ENCODE results near the gene GCNT2. TPM values are rescaled to one million over a fixed set of nuclear protein-coding genes. Genes with fewer than 3 reads are reported as not detected.
"Not testable (repeated sequence)": the region's sequence is repeated elsewhere in the genome, so short reads cannot be mapped to it uniquely, and the experiment has no call there.

The GCNT2 gene
- total RNA-seq, 2 donors from 2014 or later = 0.64 to 0.73 TPM

DNA sequence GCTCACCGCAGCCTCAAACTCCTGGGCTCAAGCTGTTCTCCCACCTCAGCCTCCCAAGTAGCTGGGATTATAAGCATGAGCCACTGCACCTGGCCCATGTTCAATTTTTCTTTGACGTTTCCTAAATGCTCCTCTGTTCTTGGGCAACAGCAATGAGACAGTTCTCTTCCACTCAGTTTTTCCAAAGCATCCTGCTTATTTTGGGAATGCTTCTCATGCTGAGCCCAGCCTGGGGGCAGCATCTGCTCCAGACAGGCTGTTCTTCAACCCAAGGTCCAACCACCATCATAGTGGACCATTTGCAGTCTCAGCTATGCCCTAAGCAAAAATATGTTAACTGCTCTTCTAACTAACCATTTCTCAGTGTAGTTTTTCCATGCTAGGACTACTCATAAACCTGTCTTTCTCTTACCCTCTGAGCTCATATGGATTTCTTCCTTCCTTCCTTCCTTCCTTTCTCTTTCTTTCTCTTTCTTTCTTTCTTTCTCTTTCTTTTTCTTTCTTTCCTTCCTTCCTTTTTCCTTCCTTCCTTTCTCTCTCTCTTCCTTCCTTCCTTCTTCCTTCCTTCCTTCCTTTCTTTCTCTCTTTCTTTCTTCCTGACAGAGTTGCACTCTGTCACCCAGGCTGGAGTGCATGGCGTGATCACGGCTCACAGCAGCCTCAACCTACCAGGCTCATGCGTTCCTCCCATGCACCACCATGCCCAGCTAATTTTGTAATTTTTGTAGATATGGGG is 48.4 kb downstream of the GCNT2 start:
- no peak for ATAC-seq (replicated peaks)
- Mint-ChIP-seq H3K4me1 (no peaks in the 10 kb centered on the region), H3K36me3 (ENCODE audit: low read depth) (no peaks in the 10 kb centered on the region), H3K4me3 (no peak overlapping the region), H3K27ac (no peak overlapping the region), H3K27me3 (no peaks in the 10 kb centered on the region), H3K9me3 (no peaks in the 10 kb centered on the region)

DNA sequence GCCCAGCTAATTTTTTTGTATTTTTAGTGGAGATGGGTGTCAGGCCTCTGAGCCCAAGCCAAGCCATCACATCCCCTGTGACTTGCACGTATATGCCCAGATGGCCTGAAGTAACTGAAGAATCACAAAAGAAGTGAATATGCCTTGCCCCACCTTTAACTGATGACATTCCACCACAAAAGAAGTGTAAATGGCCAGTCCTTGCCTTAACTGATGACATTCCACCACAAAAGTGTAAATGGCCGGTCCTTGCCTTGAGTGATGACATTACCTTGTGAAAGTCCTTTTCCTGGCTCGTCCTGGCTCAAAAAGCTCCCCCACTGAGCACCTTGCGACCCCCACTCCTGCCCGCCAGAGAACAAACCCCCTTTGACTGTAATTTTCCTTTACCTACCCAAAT is 54.4 kb downstream of the GCNT2 start:
- H3K9me3 Mint-ChIP-seq; ATAC-seq (replicated peaks); H3K27me3 Mint-ChIP-seq: not testable (repeated sequence)

GRCh38 chr6:10576226-10576625 is 55.1 kb downstream of the GCNT2 start:
- H3K9me3 Mint-ChIP-seq = no peaks in the 10 kb centered on the region
- H3K4me3 Mint-ChIP-seq = no peak overlapping the region
- H3K36me3 Mint-ChIP-seq (ENCODE audit: low read depth) = no peaks in the 10 kb centered on the region
- no peaks in the 10 kb centered on the region for H3K27me3 Mint-ChIP-seq
- peaks cover 5% of the 10 kb centered on the region for H3K4me1 Mint-ChIP-seq
- H3K27ac Mint-ChIP-seq = no peak overlapping the region
- ATAC-seq (replicated peaks) = no peak

More for the DNA sequence above, 54.4 kb downstream of the GCNT2 start:
- H3K27ac Mint-ChIP-seq; H3K4me3 Mint-ChIP-seq; H3K4me1 Mint-ChIP-seq; H3K36me3 Mint-ChIP-seq (ENCODE audit: low read depth): not testable (repeated sequence)

DNA sequence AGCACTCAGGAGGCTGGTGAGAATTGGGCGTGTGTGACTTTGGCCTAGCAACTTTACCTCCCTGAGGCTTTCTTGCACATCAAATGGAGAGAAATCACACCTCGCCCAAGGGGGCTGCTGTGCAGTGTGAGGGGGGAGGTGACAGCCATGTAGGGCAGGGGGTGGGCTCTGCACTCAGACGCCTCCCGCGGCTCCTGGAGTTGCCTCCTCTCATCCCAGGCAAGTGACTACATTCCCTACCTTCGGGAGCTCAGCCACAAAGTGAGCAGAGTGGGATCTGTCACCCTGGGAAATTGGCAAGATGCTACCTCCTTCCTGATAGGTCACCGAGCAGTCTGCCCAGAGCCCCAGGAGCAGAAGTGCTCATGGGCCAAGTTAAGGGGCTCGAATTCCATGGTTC is 56.0 kb downstream of the GCNT2 start:
- H3K4me3 Mint-ChIP-seq = no peak overlapping the region
- H3K9me3 Mint-ChIP-seq = no peaks in the 10 kb centered on the region
- peaks cover 5% of the 10 kb centered on the region for H3K4me1 Mint-ChIP-seq
- no peaks in the 10 kb centered on the region for H3K36me3 Mint-ChIP-seq (ENCODE audit: low read depth)
- no peak for ATAC-seq (replicated peaks)
- no peaks in the 10 kb centered on the region for H3K27me3 Mint-ChIP-seq
- no peak overlapping the region for H3K27ac Mint-ChIP-seq

GRCh38 chr6:10578723-10579122 is 57.6 kb downstream of the GCNT2 start:
- Mint-ChIP-seq H3K27me3 (no peaks in the 10 kb centered on the region), H3K4me3 (no peak overlapping the region)
- ATAC-seq (replicated peaks) = no peak

GRCh38 chr6:10579803-10580202 is 58.7 kb downstream of the GCNT2 start:
- Mint-ChIP-seq H3K27me3 (no peaks in the 10 kb centered on the region), H3K9me3 (no peaks in the 10 kb centered on the region), H3K4me1 (peaks cover 5% of the 10 kb centered on the region), H3K27ac (no peak overlapping the region), H3K36me3 (ENCODE audit: low read depth) (no peaks in the 10 kb centered on the region), H3K4me3 (no peak overlapping the region)
- ATAC-seq (replicated peaks) = no peak

More at GRCh38 chr6:10578723-10579122, 57.6 kb downstream of the GCNT2 start:
- H3K27ac Mint-ChIP-seq = no peak overlapping the region
- H3K36me3 Mint-ChIP-seq (ENCODE audit: low read depth) = no peaks in the 10 kb centered on the region
- peaks cover 5% of the 10 kb centered on the region for H3K4me1 Mint-ChIP-seq
- no peaks in the 10 kb centered on the region for H3K9me3 Mint-ChIP-seq

DNA sequence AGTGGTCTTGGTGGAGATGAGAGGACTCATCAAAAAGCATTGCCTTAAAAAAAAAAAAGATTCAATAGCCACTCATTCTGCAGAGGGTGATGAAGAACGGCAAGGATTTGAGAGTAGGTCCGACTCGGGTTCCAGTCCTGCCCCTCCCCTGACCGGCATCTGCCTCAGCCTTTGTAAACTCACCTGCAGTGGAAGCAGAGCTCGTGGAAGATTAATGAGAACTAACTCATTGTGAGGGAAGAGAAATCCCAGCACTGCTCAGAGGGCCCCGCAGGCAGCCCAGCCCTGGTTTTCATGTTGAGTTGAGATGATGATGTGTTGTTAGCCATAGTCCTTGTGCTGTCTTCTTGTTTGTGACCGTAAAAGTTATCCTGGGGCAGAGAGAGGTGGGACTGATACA is 59.4 kb downstream of the GCNT2 start:
- Mint-ChIP-seq H3K27me3 (no peaks in the 10 kb centered on the region), H3K27ac (no peak overlapping the region)

DNA sequence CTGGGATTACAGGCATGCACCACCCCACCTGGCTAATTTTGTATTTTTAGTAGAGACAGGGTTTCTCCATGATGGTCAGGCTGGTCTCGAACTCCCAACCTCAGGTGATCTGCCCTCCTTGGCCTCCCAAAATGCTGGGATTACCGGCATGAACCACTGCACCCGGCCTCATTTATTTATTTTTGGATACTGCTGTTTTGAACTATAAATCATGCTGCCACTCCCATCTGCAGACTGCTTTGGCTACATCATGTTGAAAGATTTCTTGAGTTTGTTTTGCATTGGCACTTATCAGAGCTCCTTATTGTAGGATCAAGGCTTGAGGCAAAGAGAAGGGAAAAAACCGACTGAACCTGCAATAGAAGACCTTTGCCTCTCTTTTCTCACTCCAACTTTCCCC is 60.3 kb downstream of the GCNT2 start:
- not testable (repeated sequence) for H3K27me3 Mint-ChIP-seq; H3K4me1 Mint-ChIP-seq; H3K9me3 Mint-ChIP-seq; H3K27ac Mint-ChIP-seq; H3K4me3 Mint-ChIP-seq; H3K36me3 Mint-ChIP-seq (ENCODE audit: low read depth); ATAC-seq (replicated peaks)

More for the DNA sequence above, 59.4 kb downstream of the GCNT2 start:
- no peaks in the 10 kb centered on the region for H3K9me3 Mint-ChIP-seq
- no peak overlapping the region for H3K4me3 Mint-ChIP-seq
- ATAC-seq (replicated peaks) = no peak
- peaks cover 5% of the 10 kb centered on the region for H3K4me1 Mint-ChIP-seq
- H3K36me3 Mint-ChIP-seq (ENCODE audit: low read depth) = no peaks in the 10 kb centered on the region

GRCh38 chr6:10582774-10583508 is 61.8 kb downstream of the GCNT2 start:
- H3K27me3 Mint-ChIP-seq = no peaks in the 10 kb centered on the region
- no peak overlapping the region for H3K27ac Mint-ChIP-seq
- no peaks in the 10 kb centered on the region for H3K36me3 Mint-ChIP-seq (ENCODE audit: low read depth)
- no peaks in the 10 kb centered on the region for H3K9me3 Mint-ChIP-seq
- no peak for ATAC-seq (replicated peaks)
- H3K4me3 Mint-ChIP-seq = no peak overlapping the region
- no peaks in the 10 kb centered on the region for H3K4me1 Mint-ChIP-seq

DNA sequence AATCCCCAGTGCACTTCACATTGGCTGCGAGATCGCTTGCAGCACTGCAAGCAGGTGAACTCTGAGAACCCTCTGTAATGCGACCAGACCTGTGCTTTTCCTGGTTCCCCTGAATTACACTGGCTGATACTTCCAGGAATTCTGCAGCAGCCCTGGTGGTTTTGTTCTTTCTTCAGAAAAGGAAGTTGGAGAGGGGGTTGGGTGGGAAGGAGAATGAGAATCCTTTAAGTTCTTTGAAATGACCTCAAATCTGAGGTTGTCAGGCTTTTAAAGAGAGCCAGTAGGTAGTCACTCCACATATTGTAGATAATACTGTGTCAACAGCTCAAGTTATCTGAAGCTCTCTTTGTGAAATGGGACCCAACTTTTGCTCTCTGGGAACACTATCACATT is 62.4 kb downstream of the GCNT2 start:
- H3K27ac Mint-ChIP-seq = no peak overlapping the region
- ATAC-seq (replicated peaks) = no peak
- no peaks in the 10 kb centered on the region for H3K36me3 Mint-ChIP-seq (ENCODE audit: low read depth)
- H3K9me3 Mint-ChIP-seq = no peaks in the 10 kb centered on the region
- H3K27me3 Mint-ChIP-seq = no peaks in the 10 kb centered on the region
- H3K4me3 Mint-ChIP-seq = no peak overlapping the region
- no peaks in the 10 kb centered on the region for H3K4me1 Mint-ChIP-seq

GRCh38 chr6:10584607-10585006 is 63.5 kb downstream of the GCNT2 start:
- H3K4me3 Mint-ChIP-seq = no peak overlapping the region
- no peaks in the 10 kb centered on the region for H3K36me3 Mint-ChIP-seq (ENCODE audit: low read depth)
- H3K4me1 Mint-ChIP-seq = no peaks in the 10 kb centered on the region
- H3K27me3 Mint-ChIP-seq = no peaks in the 10 kb centered on the region
- no peak overlapping the region for H3K27ac Mint-ChIP-seq
- ATAC-seq (replicated peaks) = no peak
- H3K9me3 Mint-ChIP-seq = no peaks in the 10 kb centered on the region

DNA sequence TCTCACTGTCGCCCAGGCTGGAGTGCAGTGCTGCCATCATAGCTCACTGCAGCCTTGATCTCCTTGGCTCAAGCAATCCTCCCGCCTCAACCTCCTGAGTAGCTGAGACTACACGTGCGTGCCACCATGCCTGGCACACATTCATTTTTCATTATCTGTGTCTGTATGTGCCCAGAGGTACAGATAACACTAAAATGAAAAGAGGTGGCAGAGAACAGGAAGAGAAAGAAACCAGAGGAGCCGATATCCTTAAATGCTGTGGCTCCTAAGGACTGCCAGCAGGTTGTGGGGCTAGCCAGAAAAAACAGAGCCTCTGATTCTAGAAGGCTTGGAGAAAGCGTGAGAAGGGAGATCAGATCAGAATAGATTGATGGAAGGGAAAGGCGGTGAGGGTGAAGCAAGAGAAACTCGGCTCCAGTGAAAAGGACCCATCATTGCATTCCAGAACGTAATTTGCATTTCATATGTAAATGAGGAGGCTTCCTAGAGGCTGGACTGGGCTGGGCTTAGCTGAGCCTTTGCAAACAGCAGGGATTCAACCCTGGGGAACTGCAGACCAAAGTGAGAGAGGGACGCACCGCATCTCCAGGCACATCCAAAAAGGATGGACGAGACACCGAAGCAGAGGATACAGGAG is 64.2 kb downstream of the GCNT2 start:
- Mint-ChIP-seq H3K36me3 (ENCODE audit: low read depth) (no peaks in the 10 kb centered on the region), H3K4me3 (no peak overlapping the region), H3K9me3 (no peaks in the 10 kb centered on the region), H3K27ac (no peak overlapping the region), H3K27me3 (no peaks in the 10 kb centered on the region), H3K4me1 (no peaks in the 10 kb centered on the region)
- ATAC-seq (replicated peaks) = no peak

GRCh38 chr6:10586302-10586701 is 65.2 kb downstream of the GCNT2 start:
- H3K4me3 Mint-ChIP-seq = no peak overlapping the region
- no peak overlapping the region for H3K27ac Mint-ChIP-seq
- no peaks in the 10 kb centered on the region for H3K9me3 Mint-ChIP-seq
- no peaks in the 10 kb centered on the region for H3K36me3 Mint-ChIP-seq (ENCODE audit: low read depth)
- ATAC-seq (replicated peaks) = no peak
- no peaks in the 10 kb centered on the region for H3K4me1 Mint-ChIP-seq
- H3K27me3 Mint-ChIP-seq = no peaks in the 10 kb centered on the region

DNA sequence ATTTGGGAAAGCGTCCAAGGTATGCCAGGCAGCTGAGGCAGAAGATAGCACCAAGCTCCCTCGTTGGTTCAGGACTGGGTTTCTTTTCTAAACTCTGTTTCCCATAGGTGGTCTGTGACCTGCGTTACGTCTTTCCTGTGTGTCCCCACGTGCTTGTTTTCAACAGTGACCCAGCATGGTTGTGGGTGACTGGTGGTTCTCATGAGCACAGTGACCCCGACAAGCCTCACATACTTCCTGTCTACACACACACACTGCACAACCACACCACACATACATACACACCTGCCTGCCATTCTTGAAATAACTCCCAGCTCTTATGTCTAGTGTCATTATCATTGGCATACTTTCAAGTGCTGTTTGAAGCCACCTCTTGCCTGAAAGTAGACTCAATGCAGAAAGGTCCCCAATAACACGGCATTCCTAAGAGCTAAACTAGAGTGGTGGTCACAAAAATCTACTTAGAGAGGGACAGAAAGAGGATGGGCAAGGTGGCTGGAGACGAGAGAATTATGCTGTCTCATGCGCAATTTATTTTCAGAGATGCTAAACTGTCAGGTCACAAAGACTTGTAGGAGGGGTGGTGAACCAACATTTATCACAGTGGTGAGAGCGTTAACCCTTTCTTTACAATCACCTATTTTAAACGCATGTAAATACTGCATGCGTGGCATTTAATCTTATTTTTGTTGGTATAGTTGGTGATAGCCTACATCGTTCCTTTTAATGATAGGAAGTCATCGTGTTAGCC is 66.7 kb downstream of the GCNT2 start:
- no peaks in the 10 kb centered on the region for H3K9me3 Mint-ChIP-seq
- H3K4me3 Mint-ChIP-seq = no peak overlapping the region
- no peak for ATAC-seq (replicated peaks)
- H3K36me3 Mint-ChIP-seq (ENCODE audit: low read depth) = no peaks in the 10 kb centered on the region
- no peaks in the 10 kb centered on the region for H3K4me1 Mint-ChIP-seq
- no peak overlapping the region for H3K27ac Mint-ChIP-seq
- no peaks in the 10 kb centered on the region for H3K27me3 Mint-ChIP-seq
